Keratinocyte (primary cell): ENCODE measurements around the gene ECE1. TPM values are rescaled to one million over a fixed set of nuclear protein-coding genes. Genes with fewer than 3 reads are reported as not detected.

Source experiments
- DNase-seq: peaks from one replicate; pipeline ENCODE4 v3.0.0-alpha.2; 2011; ENCODE audit warnings: low read depth, missing footprints, low spot score
- FAIRE-seq: peaks from 2 replicates; lab custom pipeline; 2011; peaks lifted over from hg19 to GRCh38; lab: Jason Lieb, UNC
- H2AFZ ChIP-seq: 2 replicates; pipeline ENCODE4 v1.6.0; 2012; ENCODE audit warnings: low read length, control low read depth, inconsistent platforms; ENCODE audit not compliant: control insufficient read depth
- H3K27ac ChIP-seq: 2 replicates; pipeline ENCODE4 v1.5.1; 2011; ENCODE audit warnings: low read length; ENCODE audit not compliant: control insufficient read depth, insufficient read depth
- H3K27me3 ChIP-seq: 3 replicates; pipeline ENCODE4 v1.6.0; 2011; ENCODE audit warnings: low read length; ENCODE audit not compliant: control insufficient read depth, insufficient read depth; ENCODE audit errors: extremely low read depth
- H3K36me3 ChIP-seq, 2 experiments: 2 replicates in 1 of 2; 3 replicates in 1 of 2; pipeline ENCODE4 v1.5.1; 2011; ENCODE audit warnings: low read length in 2 of 2, mild to moderate bottlenecking in 1 of 2; ENCODE audit not compliant: control insufficient read depth in 2 of 2, insufficient read depth in 2 of 2; ENCODE audit errors: extremely low read depth in 1 of 2
- H3K4me1 ChIP-seq: 3 replicates; pipeline ENCODE4 v1.5.1; 2011; ENCODE audit warnings: low read length; ENCODE audit not compliant: control insufficient read depth, insufficient read depth; ENCODE audit errors: extremely low read depth
- H3K4me2 ChIP-seq: 3 replicates; pipeline ENCODE4 v1.6.0; 2011; ENCODE audit warnings: low read depth, low read length; ENCODE audit not compliant: control insufficient read depth, insufficient read depth; ENCODE audit errors: extremely low read depth
- H3K4me3 ChIP-seq, 3 experiments: fragments of 200-600 bp in 1 of 3; sonication (generic) in 1 of 3; 2 replicates in 2 of 3; 3 replicates in 1 of 3; pipeline ENCODE4 v1.5.1; 2011 to 2016; ENCODE audit warnings: low read length in 3 of 3, mild to moderate bottlenecking in 3 of 3, control low read depth in 2 of 3, inconsistent platforms in 1 of 3, low read depth in 1 of 3, mixed read lengths in 1 of 3, mixed run types in 1 of 3, moderate library complexity in 1 of 3; ENCODE audit not compliant: control insufficient read depth in 2 of 3, insufficient read depth in 2 of 3; ENCODE audit errors: extremely low read depth in 1 of 3
- H3K79me2 ChIP-seq: 2 replicates; pipeline ENCODE4 v1.6.0; 2012; ENCODE audit warnings: low read length; ENCODE audit not compliant: control insufficient read depth, insufficient read depth
- H3K9ac ChIP-seq: 3 replicates; pipeline ENCODE4 v1.6.0; 2011; ENCODE audit warnings: low read length; ENCODE audit not compliant: control insufficient read depth, insufficient read depth; ENCODE audit errors: extremely low read depth
- H3K9me1 ChIP-seq: 3 replicates; pipeline ENCODE4 v1.6.0; 2011; ENCODE audit warnings: low read length; ENCODE audit not compliant: control insufficient read depth, insufficient read depth; ENCODE audit errors: extremely low read depth
- H3K9me3 ChIP-seq: 2 replicates; pipeline ENCODE4 v1.5.1; 2012; ENCODE audit warnings: low read depth, low read length; ENCODE audit not compliant: control insufficient read depth
- H4K20me1 ChIP-seq: 3 replicates; pipeline ENCODE4 v1.6.0; 2011; ENCODE audit warnings: low read length; ENCODE audit not compliant: control insufficient read depth, insufficient read depth; ENCODE audit errors: extremely low read depth
- CTCF ChIP-seq, 3 experiments: IDR thresholded peaks in 1 of 3; conservative IDR thresholded peaks in 1 of 3; optimal IDR thresholded peaks in 1 of 3; 2 replicates in 2 of 3; 3 replicates in 1 of 3; pipeline versions ENCODE3 to v1.5.1; 2011; ENCODE audit warnings: low read length in 3 of 3, mild to moderate bottlenecking in 3 of 3, moderate library complexity in 2 of 3, control low read depth in 1 of 3, inconsistent platforms in 1 of 3; ENCODE audit not compliant: insufficient read depth in 2 of 3; ENCODE audit errors: extremely low read depth in 1 of 3
- EZH2 ChIP-seq: IDR thresholded peaks from one replicate; pipeline ENCODE4 v1.6.1; 2012; ENCODE audit warnings: inconsistent platforms, mild to moderate bottlenecking, low read length, moderate library complexity
- dilution Hi-C: fragments of 300-500 bp; cut with MboI; formaldehyde crosslinking; loops from one replicate; pipeline ENCODE4 v1.7.0; 2020; ENCODE audit warnings: low sequenced_read_pairs; ENCODE audit not compliant: extremely low pct_ligation_motif_present
- polyA plus RNA-seq, 5 experiments: library from polyadenylated mRNA; depleted of rRNA in 3 of 5; stranded (reverse) in 3 of 5; stranded (forward) in 1 of 5; unstranded in 1 of 5; fragments of >200 nt; gene quantifications; 1 replicate in 1 of 5; 2 replicates in 3 of 5; 3 replicates in 1 of 5; pipeline versions ENCODE4 v1.2.1 to v1.2.3, GENCODE V29; 2011 to 2012; ENCODE audit warnings: missing spikeins in 2 of 5, low read depth in 1 of 5, low replicate concordance in 1 of 5

ECE1 gene
- polyA plus RNA-seq, 1 donor (not counting 4 experiments of a cell fraction or from before 2014, with no cell fraction given), result 59.1 TPM

GRCh38 chr1:21325731-21326387 lies 35.6 kb upstream of the ECE1 start:
- H3K9me1 ChIP-seq, result no peaks in the 10 kb centered on the region
- TF ChIP-seq CTCF (optimal IDR thresholded peaks at IDR 0.05 in 1 of 3, IDR thresholded peaks at IDR 0.05 in 1 of 3, conservative IDR thresholded peaks at IDR 0.05 in 1 of 3; ENCODE audit: extremely low read depth in 1 of 3, insufficient read depth in 2 of 3, low read length in 3 of 3), result no peak
- TF ChIP-seq EZH2, result no peak
- no peak overlapping the region for H3K4me3 ChIP-seq
- H3K4me1 ChIP-seq, result peaks cover 30% of the 10 kb centered on the region
- H3K9me3 ChIP-seq, result no peaks in the 10 kb centered on the region
- H3K9ac ChIP-seq, result no peak overlapping the region
- H3K79me2 ChIP-seq, result no peaks in the 10 kb centered on the region
- no peaks in the 10 kb centered on the region for H3K36me3 ChIP-seq
- no peak overlapping the region for H2AFZ ChIP-seq
- no peaks in the 10 kb centered on the region for H3K27me3 ChIP-seq
- dilution Hi-C loops, result no loop called here
- H4K20me1 ChIP-seq, result no peaks in the 10 kb centered on the region
- no peak overlapping the region for H3K27ac ChIP-seq
- no peak for DNase-seq
- H3K4me2 ChIP-seq, result no peak overlapping the region
- FAIRE-seq, result no peak

GRCh38 chr1:21325231-21325718 lies 35.0 kb upstream of the ECE1 start:
- FAIRE-seq (no peak), DNase-seq (no peak)
- H3K4me3 ChIP-seq, result peak overlapping the region in 1 of 3 experiments; percentile 19
- peak overlapping the region; percentile 58 for H3K9ac ChIP-seq
- H3K9me1 ChIP-seq, result no peaks in the 10 kb centered on the region
- dilution Hi-C loops, result no loop called here
- no peak overlapping the region for H2AFZ ChIP-seq
- no peaks in the 10 kb centered on the region for H3K27me3 ChIP-seq
- H3K4me2 ChIP-seq, result peak overlapping the region; percentile 76
- no peaks in the 10 kb centered on the region for H3K79me2 ChIP-seq
- H3K9me3 ChIP-seq, result no peaks in the 10 kb centered on the region
- H4K20me1 ChIP-seq, result no peaks in the 10 kb centered on the region
- peak overlapping the region; percentile 73 for H3K27ac ChIP-seq
- peaks cover 30% of the 10 kb centered on the region for H3K4me1 ChIP-seq
- H3K36me3 ChIP-seq, result no peaks in the 10 kb centered on the region
- TF ChIP-seq CTCF (optimal IDR thresholded peaks at IDR 0.05 in 1 of 3, IDR thresholded peaks at IDR 0.05 in 1 of 3, conservative IDR thresholded peaks at IDR 0.05 in 1 of 3; ENCODE audit: extremely low read depth in 1 of 3, insufficient read depth in 2 of 3, low read length in 3 of 3), result no peak
- no peak for TF ChIP-seq EZH2
